Measurements from ENCODE around the gene CYB5D1.

Gene CYB5D1

GRCh38 chr17:7846765-7847661 is 10.8 kb upstream of the CYB5D1 start:
- TF ChIP-seq ARNTL (CRISPR knock-in tag; IDR thresholded peaks at IDR 0.05; ENCODE audit: borderline replicate concordance, low read depth) (no peak), ESRRG (CRISPR knock-in tag; IDR thresholded peaks at IDR 0.05) (no peak), CSDC2 (CRISPR knock-in tag; IDR thresholded peaks at IDR 0.05) (no peak), GLIS3 (CRISPR knock-in tag; IDR thresholded peaks at IDR 0.05) (no peak), ISL1 (CRISPR knock-in tag; IDR thresholded peaks at IDR 0.05) (no peak), TOX (CRISPR knock-in tag; IDR thresholded peaks at IDR 0.05; ENCODE audit: borderline replicate concordance) (no peak), ZNF565 (CRISPR knock-in tag; conservative IDR thresholded peaks at IDR 0.05; ENCODE audit: low read depth) (no peak), RARB (CRISPR knock-in tag; IDR thresholded peaks at IDR 0.05) (no peak), TCF4 (CRISPR knock-in tag; IDR thresholded peaks at IDR 0.05; ENCODE audit: borderline replicate concordance) (no peak), PPARA (CRISPR knock-in tag; IDR thresholded peaks at IDR 0.05; ENCODE audit: borderline replicate concordance) (no peak), SNAI2 (CRISPR knock-in tag; IDR thresholded peaks at IDR 0.05) (no peak), ZNF8 (CRISPR knock-in tag; IDR thresholded peaks at IDR 0.05) (no peak), ZC3H10 (CRISPR knock-in tag; IDR thresholded peaks at IDR 0.05) (no peak), ZFP3 (CRISPR knock-in tag; IDR thresholded peaks at IDR 0.05) (no peak)
- no peak for ATAC-seq

DNA sequence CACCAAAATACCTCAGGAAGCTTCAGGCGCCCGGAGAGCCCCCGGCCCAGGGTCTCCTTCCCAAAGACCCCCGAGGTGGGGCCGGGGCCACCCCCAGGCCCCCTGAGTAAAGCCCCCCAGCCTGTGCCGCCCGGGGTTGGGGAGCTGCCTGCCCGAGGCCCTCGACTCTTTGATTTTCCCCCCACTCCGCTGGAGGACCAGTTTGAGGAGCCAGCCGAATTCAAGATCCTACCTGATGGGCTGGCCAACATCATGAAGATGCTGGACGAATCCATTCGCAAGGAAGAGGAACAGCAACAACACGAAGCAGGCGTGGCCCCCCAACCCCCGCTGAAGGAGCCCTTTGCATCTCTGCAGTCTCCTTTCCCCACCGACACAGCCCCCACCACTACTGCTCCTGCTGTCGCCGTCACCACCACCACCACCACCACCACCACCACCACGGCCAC is 9.6 kb upstream of the CYB5D1 start:
- TF ChIP-seq ZNF70 (CRISPR knock-in tag; IDR thresholded peaks at IDR 0.05) = no peak
- TF ChIP-seq GLIS3 (CRISPR knock-in tag; IDR thresholded peaks at IDR 0.05) = no peak
- no peak for TF ChIP-seq BACH2 (CRISPR knock-in tag; IDR thresholded peaks at IDR 0.05; ENCODE audit: borderline replicate concordance)
- TF ChIP-seq, protein P1, sequence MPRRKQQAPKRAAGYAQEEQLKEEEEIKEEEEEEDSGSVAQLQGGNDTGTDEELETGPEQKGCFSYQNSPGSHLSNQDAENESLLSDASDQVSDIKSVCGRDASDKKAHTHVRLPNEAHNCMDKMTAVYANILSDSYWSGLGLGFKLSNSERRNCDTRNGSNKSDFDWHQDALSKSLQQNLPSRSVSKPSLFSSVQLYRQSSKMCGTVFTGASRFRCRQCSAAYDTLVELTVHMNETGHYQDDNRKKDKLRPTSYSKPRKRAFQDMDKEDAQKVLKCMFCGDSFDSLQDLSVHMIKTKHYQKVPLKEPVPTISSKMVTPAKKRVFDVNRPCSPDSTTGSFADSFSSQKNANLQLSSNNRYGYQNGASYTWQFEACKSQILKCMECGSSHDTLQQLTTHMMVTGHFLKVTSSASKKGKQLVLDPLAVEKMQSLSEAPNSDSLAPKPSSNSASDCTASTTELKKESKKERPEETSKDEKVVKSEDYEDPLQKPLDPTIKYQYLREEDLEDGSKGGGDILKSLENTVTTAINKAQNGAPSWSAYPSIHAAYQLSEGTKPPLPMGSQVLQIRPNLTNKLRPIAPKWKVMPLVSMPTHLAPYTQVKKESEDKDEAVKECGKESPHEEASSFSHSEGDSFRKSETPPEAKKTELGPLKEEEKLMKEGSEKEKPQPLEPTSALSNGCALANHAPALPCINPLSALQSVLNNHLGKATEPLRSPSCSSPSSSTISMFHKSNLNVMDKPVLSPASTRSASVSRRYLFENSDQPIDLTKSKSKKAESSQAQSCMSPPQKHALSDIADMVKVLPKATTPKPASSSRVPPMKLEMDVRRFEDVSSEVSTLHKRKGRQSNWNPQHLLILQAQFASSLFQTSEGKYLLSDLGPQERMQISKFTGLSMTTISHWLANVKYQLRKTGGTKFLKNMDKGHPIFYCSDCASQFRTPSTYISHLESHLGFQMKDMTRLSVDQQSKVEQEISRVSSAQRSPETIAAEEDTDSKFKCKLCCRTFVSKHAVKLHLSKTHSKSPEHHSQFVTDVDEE (CRISPR knock-in tag; IDR thresholded peaks at IDR 0.05) = no peak
- TF ChIP-seq ESRRG (CRISPR knock-in tag; IDR thresholded peaks at IDR 0.05) = no peak
- TF ChIP-seq, protein P2, sequence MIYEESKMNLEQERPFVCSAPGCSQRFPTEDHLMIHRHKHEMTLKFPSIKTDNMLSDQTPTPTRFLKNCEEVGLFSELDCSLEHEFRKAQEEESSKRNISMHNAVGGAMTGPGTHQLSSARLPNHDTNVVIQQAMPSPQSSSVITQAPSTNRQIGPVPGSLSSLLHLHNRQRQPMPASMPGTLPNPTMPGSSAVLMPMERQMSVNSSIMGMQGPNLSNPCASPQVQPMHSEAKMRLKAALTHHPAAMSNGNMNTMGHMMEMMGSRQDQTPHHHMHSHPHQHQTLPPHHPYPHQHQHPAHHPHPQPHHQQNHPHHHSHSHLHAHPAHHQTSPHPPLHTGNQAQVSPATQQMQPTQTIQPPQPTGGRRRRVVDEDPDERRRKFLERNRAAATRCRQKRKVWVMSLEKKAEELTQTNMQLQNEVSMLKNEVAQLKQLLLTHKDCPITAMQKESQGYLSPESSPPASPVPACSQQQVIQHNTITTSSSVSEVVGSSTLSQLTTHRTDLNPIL (CRISPR knock-in tag; IDR thresholded peaks at IDR 0.05; ENCODE audit: low read depth) = no peak
- TF ChIP-seq ARNTL (CRISPR knock-in tag; IDR thresholded peaks at IDR 0.05; ENCODE audit: borderline replicate concordance, low read depth) = no peak
- TF ChIP-seq ZFP3 (CRISPR knock-in tag; IDR thresholded peaks at IDR 0.05) = no peak
- no peak for TF ChIP-seq ZNF8 (CRISPR knock-in tag; IDR thresholded peaks at IDR 0.05)
- no peak for TF ChIP-seq TCF4 (CRISPR knock-in tag; IDR thresholded peaks at IDR 0.05; ENCODE audit: borderline replicate concordance)
- TF ChIP-seq ZFP30 (CRISPR knock-in tag; IDR thresholded peaks at IDR 0.05) = no peak
- no peak for TF ChIP-seq TOX (CRISPR knock-in tag; IDR thresholded peaks at IDR 0.05; ENCODE audit: borderline replicate concordance)
- TF ChIP-seq, protein P3, sequence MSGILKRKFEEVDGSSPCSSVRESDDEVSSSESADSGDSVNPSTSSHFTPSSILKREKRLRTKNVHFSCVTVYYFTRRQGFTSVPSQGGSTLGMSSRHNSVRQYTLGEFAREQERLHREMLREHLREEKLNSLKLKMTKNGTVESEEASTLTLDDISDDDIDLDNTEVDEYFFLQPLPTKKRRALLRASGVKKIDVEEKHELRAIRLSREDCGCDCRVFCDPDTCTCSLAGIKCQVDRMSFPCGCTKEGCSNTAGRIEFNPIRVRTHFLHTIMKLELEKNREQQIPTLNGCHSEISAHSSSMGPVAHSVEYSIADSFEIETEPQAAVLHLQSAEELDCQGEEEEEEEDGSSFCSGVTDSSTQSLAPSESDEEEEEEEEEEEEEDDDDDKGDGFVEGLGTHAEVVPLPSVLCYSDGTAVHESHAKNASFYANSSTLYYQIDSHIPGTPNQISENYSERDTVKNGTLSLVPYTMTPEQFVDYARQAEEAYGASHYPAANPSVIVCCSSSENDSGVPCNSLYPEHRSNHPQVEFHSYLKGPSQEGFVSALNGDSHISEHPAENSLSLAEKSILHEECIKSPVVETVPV (CRISPR knock-in tag; IDR thresholded peaks at IDR 0.05) = no peak
- TF ChIP-seq PATZ1 (CRISPR knock-in tag; IDR thresholded peaks at IDR 0.05; ENCODE audit: borderline replicate concordance) = no peak
- TF ChIP-seq PPARA (CRISPR knock-in tag; IDR thresholded peaks at IDR 0.05; ENCODE audit: borderline replicate concordance) = no peak
- no peak for TF ChIP-seq CSDC2 (CRISPR knock-in tag; IDR thresholded peaks at IDR 0.05)
- TF ChIP-seq OSR1 (CRISPR knock-in tag; IDR thresholded peaks at IDR 0.05) = no peak
- no peak for TF ChIP-seq POU6F1 (CRISPR knock-in tag; IDR thresholded peaks at IDR 0.05; ENCODE audit: borderline replicate concordance, low read depth)
- no peak for TF ChIP-seq ZNF565 (CRISPR knock-in tag; conservative IDR thresholded peaks at IDR 0.05; ENCODE audit: low read depth)
- ATAC-seq = no peak

Data from SK-N-SH treated with all-trans-retinoic acid at 6 μM for 48 hours (cell line).